ENCODE data around the gene SNAI1.
"Not testable (repeated sequence)": the region's sequence is repeated elsewhere in the genome, so short reads cannot be mapped to it uniquely, and the experiment has no call there.

SNAI1 gene

DNA sequence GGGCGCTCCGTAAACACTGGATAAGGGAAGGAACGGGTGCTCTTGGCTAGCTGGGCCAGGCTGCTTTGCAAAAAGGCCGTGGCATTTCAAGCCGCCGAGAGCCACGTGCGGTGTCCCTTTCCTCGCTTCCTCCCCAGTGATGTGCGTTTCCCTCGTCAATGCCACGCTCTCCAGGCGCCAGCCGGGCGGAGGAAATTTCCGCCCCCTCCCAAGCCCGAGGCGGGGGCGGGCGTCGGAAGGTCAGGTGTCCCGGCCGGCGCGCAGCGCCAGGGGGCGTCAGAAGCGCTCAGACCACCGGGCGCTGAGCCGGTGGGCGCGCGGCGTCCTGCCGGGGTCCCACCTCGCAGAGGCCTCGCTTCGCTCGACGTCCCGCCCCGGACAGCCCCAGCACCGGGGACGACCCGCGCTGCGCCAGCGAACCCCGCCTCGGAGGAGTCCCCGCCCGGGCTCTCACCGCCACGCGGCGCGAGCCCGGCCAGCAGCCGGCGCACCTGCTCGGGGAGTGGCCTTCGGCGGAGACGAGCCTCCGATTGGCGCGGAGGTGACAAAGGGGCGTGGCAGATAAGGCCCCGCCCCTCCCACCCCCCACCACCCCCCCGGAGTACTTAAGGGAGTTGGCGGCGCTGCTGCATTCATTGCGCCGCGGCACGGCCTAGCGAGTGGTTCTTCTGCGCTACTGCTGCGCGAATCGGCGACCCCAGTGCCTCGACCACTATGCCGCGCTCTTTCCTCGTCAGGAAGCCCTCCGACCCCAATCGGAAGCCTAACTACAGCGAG lies at the start of gene SNAI1:
TSS of gene SNAI1 (plus strand) at position 635 of the 777 bp plus-strand sequence. CDS start at position 715, 80 bp downstream.
- DNase-seq (ENCODE audit: low read depth, low spot score): peak; percentile 51

- no peak for DNase-seq (ENCODE audit: low read depth, low spot score)
These were observed 47.0 kb upstream of the SNAI1 start for GRCh38 chr20:49935746-49936152.

DNA sequence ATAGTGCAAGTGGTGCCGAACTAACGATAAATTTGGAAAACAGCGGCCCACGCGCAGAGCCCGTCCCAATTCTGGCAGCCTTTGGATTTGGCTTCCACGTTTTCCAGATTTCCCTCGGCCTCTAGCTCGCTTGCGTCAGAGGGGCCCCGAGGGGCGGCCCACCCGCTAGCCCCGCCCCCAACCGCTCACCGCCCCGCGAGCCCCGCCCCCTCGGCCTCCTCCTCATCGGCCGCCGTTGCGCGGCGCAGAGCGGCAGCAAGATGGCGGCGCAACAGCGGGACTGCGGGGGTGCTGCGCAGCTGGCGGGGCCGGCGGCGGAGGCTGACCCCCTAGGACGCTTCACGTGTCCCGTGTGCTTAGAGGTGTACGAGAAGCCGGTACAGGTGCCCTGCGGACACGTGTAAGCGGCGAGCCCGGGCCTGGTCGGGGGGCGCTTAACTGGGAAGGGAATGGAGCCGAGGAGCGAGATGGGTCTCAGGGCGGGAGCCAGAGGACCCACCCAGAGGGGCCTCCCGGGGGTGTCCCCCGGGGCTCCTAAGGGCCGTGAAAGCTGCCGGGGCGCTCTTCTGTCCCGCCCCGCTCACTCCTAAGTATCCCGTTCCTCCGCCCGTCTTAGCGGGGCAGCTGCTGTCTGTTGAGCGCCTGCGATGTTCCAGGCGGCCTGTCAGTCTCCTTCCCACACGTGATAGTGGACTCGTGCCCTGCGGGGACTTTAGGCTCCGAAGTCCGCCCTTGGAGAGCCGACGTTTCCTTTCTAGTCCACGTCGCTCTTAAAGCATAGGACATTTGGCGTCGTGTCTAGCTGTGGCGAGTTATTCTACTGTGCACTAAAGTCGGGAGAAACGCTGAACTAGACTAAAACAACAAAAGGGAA lies 46.4 kb upstream of the SNAI1 start, which contains the start of gene RNF114:
TSS of gene RNF114 (plus strand) at position 245 of the 874 bp plus-strand sequence. CDS start at position 261, 16 bp downstream.
- peak; percentile 80 for DNase-seq (ENCODE audit: low read depth, low spot score)

GRCh38 chr20:49937027-49937929 lies 45.5 kb upstream of the SNAI1 start:
- DNase-seq (ENCODE audit: low read depth, low spot score): no peak

DNA sequence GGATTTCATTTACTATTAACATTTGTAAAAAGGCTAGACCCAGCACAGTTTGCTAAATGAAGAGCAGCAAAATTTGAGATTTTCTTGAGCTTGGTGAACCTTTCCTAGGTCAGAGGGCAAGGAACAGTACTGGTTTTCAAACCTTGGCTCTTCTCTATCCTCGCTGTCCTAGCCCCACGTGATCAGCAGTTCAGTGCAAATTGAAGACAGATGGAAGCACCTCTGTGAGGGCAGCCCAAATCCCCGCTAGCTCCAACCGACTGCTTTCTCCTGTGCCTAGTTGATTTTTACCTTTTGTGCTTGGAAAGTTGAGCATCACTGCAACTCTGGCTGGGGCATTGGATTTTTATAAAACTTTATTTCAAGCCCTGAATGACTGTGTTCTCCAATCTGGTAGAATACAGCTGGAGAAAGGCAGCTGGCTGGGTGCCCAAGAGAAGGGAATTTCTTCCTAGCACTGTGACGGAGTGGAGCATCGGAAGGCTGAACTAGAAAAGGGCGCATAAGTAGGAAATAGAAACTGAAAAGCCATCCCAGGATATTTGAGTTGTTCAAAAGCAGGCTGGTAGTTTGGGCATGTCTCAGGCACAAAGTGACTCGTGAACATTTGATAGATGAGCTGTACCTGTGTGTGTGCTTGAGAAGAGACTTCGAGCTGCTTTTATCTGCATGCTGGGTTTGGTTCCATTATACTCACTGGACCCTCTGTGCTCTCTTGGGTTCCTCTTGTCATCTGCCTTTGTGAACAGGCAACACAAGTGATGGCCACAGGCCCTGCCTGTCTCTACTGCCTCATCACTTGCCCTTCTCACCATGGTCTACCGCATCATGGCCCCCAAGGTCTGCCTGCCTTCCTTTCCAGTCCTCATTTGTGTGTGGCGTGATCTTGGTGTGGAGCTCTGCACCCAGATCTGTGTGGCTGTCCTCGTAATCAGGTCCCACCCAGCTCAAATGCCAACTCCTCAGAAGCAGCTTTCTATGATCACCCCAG lies 44.3 kb upstream of the SNAI1 start:
- DNase-seq (ENCODE audit: low read depth, low spot score): no peak

GRCh38 chr20:49941456-49941855 lies 41.3 kb upstream of the SNAI1 start:
- no peak for DNase-seq (ENCODE audit: low read depth, low spot score)

- DNase-seq (ENCODE audit: low read depth, low spot score): no peak
These were observed 40.5 kb upstream of the SNAI1 start for GRCh38 chr20:49942303-49942702.

- no peak for DNase-seq (ENCODE audit: low read depth, low spot score)
These were observed 39.8 kb upstream of the SNAI1 start for GRCh38 chr20:49942942-49943341.

DNA sequence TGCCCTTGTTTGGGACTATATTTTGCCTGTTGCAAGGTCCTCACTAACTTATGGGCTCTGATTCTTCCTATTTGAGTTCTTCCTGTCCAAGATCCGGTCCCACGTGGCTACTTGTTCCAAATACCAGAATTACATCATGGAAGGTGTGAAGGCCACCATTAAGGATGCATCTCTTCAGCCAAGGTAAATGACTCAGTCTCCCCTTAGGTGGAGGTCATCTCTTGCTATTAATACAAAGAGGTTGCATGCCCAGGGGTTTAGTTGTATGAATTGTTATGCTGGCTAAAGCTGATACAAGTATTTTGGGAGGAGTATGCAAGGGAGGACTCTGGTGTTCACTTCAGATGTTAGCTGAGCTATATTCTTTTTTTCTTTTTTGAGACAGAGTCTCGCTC lies 37.5 kb upstream of the SNAI1 start:
- no peak for DNase-seq (ENCODE audit: low read depth, low spot score)

DNA sequence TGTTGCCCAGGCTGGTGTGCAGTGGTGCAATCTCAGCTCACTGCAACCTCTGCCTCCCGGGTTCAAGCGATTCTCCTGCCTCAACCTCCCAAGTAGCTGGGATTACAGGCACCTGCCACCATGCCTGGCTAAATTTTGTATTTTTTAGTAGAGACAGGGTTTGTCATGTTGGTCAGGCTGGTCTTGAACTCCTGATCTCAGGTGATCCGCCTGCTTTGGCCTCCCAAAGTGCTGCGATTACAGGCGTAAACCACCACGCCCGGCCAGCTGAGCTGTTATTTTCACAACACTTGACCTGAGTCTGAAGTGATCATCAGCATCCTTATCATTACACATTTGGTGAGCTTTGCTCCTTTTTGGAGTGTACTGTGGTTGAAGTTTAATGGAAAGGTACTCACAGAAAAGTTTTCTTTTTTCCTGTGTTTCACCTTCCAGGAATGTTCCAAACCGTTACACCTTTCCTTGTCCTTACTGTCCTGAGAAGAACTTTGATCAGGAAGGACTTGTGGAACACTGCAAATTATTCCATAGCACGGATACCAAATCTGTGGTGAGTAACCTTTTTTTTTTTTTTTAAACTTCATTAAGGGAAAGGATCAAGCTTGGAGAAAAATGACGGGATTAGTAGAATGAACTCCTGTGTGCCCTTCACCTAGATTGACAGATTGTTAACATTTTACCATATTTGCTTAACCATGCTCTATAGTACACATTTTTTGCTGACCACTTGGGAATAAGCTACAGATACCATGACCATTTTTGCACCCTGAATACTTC lies 36.9 kb upstream of the SNAI1 start:
- DNase-seq (ENCODE audit: low read depth, low spot score): no peak

DNA sequence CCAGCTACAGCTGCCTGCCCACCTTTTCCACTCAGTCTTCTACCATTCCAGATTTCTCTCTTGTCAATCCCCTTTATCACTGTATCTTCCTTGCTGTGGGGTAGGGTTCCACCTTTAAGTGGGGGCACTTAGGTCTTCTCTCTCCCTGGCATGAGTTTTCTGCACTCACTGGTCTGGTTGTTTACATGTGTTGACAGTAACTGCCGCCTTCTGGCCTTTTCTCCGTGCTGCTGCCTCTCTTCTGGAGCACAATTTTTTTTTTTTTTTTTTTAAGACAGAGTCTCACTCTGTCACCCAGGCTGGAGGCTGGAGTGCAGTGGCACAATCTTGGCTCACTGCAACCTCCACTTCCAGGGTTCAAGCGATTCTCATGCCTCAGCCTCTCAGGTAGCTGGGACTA lies 34.6 kb upstream of the SNAI1 start:
- DNase-seq (ENCODE audit: low read depth, low spot score): no peak

- peak; percentile 88 for DNase-seq (ENCODE audit: low read depth, low spot score)
These were observed 33.8 kb upstream of the SNAI1 start for GRCh38 chr20:49948809-49949507.

DNA sequence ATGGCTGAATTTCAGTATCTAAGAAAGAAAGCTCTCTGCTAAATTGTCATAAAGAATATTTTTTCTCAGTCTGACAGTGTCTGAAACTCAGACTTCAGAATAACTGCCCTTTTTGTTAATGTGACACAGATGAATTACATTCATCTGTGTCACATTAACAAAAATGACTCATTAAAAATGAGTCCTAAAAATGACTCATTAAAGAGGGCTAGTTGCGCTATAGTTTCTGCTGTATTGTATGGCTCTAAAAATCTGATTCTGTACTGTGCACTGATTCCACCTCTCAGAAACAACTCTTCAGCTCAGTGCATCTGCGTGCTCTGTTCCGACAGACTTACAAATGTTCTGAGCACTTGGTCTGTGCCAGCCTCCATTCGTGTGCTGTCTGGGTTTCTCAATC lies 31.6 kb upstream of the SNAI1 start:
- no peak for DNase-seq (ENCODE audit: low read depth, low spot score)

- DNase-seq (ENCODE audit: low read depth, low spot score): no peak
These were observed 27.6 kb upstream of the SNAI1 start for GRCh38 chr20:49955167-49955566.

- DNase-seq (ENCODE audit: low read depth, low spot score): not testable (repeated sequence)
These were observed 26.9 kb upstream of the SNAI1 start for GRCh38 chr20:49955830-49956396.

DNA sequence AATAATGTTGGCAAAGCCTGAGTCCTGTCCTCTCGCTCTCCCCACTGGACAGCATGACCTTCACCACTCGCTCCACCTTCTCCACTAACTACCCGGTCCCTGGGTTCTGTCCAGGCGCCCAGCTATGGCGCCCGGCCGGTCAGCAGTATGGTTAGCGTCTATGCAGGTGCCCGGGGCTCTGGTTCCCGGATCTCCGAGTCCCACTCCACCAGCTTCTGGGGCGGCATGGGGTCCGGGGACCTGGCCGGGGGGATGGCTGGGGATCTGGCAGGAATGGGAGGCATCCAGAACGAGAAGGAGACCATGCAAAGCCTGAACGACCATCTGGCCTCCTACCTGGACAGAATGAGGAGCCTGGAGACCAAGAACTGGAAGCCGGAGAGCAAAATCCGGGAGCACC lies 26.1 kb upstream of the SNAI1 start:
- no peak for DNase-seq (ENCODE audit: low read depth, low spot score)

DNA sequence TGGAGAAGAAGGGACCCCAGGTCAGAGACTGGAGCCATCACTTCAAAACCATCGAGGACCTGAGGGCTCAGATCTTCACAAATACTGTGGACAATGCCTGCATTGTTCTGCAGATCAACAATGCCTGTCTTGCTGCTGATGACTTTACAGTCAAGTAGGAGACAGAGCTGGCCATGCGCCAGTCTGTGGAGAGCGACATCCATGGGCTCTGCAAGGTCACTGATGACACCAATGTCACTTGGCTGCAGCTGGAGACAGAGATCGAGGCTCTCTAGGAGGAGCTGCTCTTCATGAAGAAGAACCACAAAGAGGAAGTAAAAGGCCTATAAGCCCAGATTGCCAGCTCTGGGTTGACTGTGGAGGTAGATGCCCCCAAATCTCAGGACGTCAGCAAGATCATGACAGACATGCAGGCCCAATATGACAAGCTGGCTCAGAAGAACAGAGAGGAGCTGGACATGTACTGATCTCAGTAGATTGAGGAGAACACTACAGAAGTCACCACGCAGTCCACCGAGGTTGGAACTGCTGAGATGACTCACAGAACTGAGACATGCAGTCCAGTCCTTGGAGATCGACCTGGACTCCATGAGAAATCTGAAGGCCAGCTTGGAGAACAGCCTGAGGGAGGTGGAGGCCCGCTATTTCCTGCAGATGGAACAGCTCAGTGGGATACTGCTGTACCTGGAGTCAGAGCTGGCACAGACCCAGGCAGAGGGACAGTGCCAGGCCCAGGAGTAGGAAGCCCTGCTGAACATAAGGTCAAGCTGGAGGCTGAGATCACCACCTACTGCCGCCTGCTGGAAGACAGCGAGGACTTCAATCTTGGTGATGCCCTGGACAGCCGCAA lies 25.5 kb upstream of the SNAI1 start:
- not testable (repeated sequence) for DNase-seq (ENCODE audit: low read depth, low spot score)

DNA sequence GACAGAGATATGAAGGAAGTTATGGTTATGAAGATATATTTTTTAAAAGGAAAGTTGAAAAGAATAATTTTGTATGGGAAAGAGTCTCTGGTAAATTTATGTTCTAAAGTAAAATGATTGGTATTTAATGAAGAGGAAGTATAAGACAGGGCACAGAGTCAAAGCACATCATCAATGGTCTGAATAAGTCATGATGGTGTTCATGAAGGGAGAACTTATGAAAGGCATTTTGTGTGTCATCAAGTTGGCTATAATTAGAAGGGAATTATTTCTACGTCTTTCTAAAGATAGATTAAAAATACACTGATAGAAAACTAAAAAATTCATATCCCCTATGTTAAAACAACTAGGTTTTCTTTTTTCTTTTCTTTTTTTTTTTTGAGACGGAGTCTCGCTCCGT lies 21.4 kb upstream of the SNAI1 start:
- DNase-seq (ENCODE audit: low read depth, low spot score): no peak
